Germinal center (tissue), 1 donor: ENCODE data around the gene THBS1.

Experiments
- DNase-seq: peaks from one replicate; pipeline ENCODE4 v3.0.0; 2012; ENCODE audit warnings: mixed read lengths, low spot score

Gene THBS1

DNA sequence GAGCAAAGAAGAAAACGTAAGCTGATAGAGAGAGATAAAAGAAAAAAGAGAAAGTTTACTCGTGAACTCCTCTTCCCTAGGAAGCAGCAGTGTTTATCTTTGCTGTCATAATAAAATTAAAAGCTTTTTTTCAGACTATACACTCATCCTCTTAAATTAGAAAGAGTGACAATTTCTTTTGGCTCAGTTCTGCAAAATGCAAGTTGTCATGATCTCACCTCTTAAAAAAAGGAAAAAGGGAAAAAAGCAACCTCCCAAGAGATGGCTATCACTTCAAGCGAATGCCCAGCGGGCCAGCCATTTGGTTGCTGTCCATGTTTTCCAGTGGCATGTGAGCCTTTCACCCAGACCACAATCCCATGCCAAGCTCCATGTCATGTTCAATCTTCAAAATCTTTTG, 7.0 kb upstream of the THBS1 start:
- DNase-seq, result no peak

DNA sequence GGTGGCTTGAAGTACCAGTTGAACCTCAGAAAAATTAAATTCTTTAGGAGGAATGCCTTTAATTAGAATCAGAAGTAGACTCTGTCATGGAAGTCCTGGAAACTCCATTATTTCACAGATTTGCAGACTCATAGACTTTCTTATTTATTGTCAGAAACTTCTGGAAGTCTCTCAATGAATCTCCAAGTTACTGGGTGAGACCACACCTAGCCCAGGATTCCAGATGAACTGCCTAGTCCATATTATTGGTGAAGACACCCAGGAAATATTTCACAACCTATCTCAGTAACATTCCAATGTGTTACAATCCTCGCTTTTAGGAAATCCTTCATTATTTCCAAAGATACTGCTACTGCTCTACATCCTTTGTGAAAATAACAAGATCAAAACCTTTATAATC, 6.5 kb upstream of the THBS1 start:
- DNase-seq, result no peak

DNA sequence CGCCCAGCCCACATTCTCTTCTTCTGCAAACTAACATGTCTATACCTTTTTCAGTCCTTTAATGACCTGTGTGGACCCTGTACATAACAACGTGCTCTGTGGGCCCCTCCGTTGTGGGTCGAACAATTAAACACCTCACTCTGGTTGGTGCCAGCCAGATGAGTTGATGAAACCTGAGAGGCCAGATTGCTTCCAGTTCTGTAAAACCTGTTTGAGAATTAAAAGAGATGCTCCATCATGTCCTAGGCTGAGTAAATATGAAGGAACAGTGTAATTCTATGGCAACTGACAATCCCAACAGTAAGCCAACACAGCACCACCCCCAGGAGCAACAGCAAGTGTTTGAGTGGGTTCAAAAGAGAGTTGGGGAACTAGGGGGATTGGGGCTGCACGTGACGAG, 5.7 kb upstream of the THBS1 start:
- DNase-seq, result no peak

GRCh38 chr15:39578851-39579486, 1.9 kb upstream of the THBS1 start:
- no peak for DNase-seq

GRCh38 chr15:39579487-39580116, 1.3 kb upstream of the THBS1 start:
- no peak for DNase-seq

- peak; percentile 81 for DNase-seq
Measured at GRCh38 chr15:39580117-39580484, 778 bp upstream of the THBS1 start.

DNA sequence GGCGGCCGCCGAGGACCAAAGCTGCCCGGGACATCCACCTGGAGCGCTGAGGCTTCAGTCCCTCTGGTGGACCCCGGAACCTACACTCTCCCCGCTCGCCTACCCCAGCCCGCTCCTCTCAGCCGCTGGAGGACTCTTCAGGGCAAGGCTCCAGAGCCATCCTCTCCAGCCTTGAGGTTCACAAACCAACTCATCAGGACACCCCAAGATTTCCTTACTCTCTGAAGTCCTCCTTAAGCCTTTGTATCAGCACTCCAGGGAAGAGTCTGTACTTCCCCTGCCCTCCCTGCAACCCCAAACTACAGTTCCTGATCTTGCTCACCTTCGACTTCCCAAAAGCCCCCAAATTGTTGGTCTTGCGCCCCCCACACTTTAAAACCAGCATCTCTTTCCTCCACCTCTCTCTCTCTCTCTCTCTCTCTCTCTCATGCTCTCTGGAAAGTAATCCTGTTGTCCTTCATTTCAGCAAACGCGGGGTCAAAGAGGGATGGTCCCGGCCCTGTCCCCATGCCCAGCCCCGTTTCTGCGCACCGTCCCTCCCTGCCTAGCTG, 438 bp downstream of the THBS1 start:
- no peak for DNase-seq

DNA sequence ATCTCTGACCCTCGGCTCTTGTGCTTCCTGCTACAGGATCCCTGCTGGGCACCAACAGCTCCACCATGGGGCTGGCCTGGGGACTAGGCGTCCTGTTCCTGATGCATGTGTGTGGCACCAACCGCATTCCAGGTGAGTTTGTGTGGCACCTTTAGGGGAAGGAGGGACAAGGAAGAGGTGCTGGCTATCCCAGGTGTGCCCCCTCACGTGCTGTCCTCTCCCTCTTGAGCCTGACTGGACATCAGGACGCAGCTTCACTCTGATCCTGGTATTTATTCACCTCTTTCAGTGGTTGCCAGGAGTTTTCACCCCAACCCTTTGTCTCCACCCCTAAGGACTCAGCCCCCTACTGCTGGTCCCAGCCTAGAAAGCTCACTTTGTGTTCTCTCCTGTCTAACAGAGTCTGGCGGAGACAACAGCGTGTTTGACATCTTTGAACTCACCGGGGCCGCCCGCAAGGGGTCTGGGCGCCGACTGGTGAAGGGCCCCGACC, 960 bp downstream of the THBS1 start:
- no peak for DNase-seq

DNA sequence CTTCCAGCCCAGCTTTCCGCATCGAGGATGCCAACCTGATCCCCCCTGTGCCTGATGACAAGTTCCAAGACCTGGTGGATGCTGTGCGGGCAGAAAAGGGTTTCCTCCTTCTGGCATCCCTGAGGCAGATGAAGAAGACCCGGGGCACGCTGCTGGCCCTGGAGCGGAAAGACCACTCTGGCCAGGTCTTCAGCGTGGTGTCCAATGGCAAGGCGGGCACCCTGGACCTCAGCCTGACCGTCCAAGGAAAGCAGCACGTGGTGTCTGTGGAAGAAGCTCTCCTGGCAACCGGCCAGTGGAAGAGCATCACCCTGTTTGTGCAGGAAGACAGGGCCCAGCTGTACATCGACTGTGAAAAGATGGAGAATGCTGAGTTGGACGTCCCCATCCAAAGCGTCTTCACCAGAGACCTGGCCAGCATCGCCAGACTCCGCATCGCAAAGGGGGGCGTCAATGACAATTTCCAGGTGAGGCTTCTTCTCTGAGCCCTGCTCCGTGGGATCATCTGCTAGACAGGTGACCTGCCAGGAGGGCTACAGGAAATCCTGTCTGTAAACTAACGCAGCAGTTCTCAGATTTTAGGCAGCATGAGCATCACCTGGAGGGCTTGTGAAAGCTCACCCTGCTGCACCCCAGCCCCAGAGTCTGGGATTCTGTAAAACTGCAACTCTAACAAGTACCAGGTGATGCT, 1.6 kb downstream of the THBS1 start:
- DNase-seq, result no peak

- no peak for DNase-seq
Measured at GRCh38 chr15:39582977-39583595, 2.2 kb downstream of the THBS1 start.

DNA sequence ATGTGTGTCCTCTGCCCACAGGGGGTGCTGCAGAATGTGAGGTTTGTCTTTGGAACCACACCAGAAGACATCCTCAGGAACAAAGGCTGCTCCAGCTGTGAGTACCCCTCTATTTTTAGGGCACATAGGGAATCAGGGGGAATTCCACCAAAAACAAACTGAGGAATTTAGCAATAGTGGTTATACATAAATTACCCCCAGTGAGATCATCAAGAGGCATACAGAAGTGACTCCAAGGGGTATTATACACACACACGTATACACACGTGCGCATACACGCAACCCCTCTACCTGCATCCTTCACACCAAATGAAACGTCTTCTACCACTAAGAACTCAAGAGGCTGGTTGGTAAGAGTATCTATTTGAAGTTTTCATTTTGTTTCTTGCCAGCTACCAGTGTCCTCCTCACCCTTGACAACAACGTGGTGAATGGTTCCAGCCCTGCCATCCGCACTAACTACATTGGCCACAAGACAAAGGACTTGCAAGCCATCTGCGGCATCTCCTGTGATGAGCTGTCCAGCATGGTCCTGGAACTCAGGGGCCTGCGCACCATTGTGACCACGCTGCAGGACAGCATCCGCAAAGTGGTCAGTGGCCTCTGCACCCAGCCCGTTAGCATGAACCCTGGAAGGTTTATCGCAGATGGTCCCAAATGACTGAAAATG, 2.9 kb downstream of the THBS1 start:
- no peak for DNase-seq

- DNase-seq, result no peak
Measured at GRCh38 chr15:39584266-39584659, 3.4 kb downstream of the THBS1 start.

DNA sequence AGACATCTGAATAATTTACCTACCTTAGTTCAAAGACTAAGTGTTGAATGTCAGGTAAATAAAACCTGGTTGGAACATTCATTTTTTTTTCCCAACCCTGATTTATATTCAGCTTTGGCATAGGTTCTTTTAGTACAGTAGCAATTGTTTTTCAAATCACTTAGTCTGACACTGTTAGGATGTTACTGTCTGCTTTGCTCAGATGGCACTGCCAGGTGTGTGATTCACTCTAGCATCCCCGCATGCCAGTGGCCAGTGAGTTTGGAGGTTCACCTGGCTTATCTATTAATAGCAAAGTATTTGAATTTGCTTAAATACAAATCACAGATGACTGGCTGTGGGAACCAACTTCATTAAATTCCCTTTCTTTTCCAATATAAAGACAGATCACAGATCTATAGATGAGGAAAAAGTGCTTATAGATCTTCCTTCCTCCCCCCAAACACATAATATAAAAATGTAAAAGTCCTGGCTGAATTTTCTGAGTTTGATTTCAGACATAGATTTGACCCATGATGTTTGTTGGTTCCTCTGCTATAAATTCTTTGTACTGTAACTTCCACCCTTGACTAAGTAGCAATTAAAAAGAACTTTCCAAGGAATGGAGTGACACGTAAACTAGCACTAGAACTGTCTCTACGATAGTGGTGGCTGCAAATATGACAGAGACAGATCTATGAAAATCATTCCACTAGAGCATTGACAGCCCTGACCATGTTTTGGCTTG, 3.9 kb downstream of the THBS1 start:
- DNase-seq, result no peak

DNA sequence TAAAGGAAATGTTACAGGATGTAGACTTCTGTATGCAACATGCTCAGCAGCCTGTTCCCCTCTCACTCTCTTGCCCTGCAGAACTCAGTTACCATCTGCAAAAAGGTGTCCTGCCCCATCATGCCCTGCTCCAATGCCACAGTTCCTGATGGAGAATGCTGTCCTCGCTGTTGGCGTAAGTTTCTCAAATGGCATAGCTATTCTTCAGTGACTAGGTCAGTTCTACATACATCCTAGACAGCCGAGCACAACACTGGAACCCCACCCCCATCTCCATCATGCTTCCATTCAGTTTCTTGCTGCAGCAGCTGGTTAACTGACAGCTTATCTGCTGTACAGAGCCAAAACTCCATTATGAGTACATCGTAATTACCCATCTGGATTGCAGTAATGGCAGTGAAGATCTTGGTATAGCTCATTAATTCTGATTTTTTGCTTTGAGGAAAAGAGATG, 4.5 kb downstream of the THBS1 start:
- DNase-seq, result no peak

- no peak for DNase-seq
Measured at GRCh38 chr15:39585871-39586301, 5.0 kb downstream of the THBS1 start.

DNA sequence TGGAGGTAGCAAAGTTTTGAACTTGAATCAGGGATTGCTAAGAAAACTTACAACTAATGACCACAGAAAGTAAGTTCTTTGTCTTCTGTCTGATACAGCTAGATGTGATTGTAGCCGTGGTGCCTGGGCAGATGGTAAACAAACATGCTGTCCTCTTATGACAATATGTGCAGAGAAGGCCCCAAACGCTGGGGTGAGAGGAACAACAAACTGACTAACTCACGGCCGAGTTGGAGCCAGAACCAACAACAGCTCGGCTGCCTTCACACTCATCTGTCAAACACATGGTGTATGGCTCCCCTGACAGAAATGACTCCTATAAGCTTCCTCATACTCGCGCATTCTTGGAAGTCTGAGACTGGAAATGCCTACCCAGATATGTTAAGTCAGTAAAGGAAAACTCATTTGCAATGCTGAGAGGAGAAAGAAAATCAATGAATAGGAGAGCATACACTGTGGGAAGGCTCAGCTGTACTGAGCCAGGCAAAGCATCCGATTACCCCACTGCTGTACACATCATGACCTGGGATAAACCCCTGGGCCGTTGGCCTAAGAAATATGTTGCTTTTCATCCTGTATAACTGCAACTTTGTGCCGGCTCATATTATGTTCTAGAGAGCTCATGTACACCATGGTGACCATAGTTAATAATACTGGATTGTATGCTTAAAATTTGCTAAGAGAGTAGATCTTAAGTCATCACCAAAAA, 5.7 kb downstream of the THBS1 start:
- no peak for DNase-seq

DNA sequence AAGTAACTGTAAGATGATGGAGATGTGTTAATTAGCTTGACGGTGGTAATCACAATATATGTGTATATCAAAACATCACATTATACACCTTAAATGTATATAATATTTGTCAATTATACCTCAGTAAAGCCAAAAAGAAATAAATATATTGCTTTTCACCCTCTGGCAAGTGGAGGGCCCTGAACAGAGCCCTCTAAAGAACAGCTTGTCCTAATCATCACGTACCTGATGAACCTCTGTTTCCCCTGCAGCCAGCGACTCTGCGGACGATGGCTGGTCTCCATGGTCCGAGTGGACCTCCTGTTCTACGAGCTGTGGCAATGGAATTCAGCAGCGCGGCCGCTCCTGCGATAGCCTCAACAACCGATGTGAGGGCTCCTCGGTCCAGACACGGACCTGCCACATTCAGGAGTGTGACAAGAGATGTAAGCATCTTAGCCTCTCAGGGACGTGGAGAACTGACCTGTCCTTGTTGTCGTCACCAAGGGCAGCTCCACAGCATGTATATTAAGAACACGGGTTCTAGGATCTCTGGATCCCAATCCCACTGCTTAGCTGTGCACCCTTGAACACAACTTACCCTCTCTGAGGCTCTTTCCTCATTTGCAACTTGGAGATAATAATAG, 6.3 kb downstream of the THBS1 start:
- no peak for DNase-seq

DNA sequence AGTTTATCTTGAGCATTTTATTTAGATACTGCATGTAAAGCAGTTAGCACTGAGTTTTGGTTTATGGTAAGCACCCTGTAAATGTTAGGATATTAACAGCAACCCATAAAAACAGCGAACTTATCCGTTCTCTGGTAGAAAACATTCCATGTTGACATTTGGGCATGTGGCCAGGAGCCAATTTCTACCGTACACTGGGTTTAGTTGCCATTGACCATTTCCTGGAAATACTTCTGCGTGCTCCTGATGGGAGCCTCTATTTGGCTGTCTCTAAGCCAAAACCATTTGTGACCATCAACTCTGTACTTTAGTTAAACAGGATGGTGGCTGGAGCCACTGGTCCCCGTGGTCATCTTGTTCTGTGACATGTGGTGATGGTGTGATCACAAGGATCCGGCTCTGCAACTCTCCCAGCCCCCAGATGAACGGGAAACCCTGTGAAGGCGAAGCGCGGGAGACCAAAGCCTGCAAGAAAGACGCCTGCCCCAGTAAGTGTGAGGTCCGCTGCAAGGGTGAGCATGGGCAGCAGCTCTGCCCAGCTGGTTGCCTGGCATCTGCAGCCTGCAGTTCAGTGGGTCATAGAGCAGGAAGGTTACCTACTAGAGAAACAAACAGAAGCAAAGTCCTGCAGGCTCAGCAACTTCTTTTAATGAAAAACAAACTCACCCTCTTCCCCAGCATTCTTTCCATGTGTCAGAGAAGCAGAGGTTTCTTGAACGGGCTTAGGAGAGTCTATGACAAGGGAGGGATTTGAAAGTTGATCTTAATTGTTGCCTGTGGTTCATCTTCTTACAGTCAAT, 7.1 kb downstream of the THBS1 start:
- DNase-seq, result no peak

- DNase-seq, result no peak
Measured at GRCh38 chr15:39588531-39589192, 7.8 kb downstream of the THBS1 start.
